Activated effector memory CD4-positive, alpha-beta T cell treated with Interleukin-2 at 50 U/mL for 16 hours (primary cell): ENCODE results near the gene EIF2S2.
A peak's percentile ranks its signal among the peaks of the same experiment; 100 is the strongest.

ENCODE experiments used
- DNase-seq: peaks from one replicate; pipeline ENCODE4 v3.0.0-alpha.2; 2020

The EIF2S2 gene

GRCh38 chr20:34085544-34086040, 26.5 kb downstream of the EIF2S2 start:
- DNase-seq, result no peak

- DNase-seq, result no peak
These were observed 27.7 kb downstream of the EIF2S2 start for GRCh38 chr20:34084227-34084923.

- no peak for DNase-seq
These were observed 28.3 kb downstream of the EIF2S2 start for GRCh38 chr20:34083781-34084180.

GRCh38 chr20:34083137-34083536, 28.9 kb downstream of the EIF2S2 start:
- no peak for DNase-seq

- DNase-seq, result no peak
These were observed 29.7 kb downstream of the EIF2S2 start for GRCh38 chr20:34082232-34082887.

GRCh38 chr20:34079818-34080217, 32.2 kb downstream of the EIF2S2 start:
- no peak for DNase-seq

GRCh38 chr20:34078540-34078939, 33.5 kb downstream of the EIF2S2 start:
- no peak for DNase-seq

GRCh38 chr20:34076952-34077351, 35.1 kb downstream of the EIF2S2 start:
- DNase-seq, result no peak

- no peak for DNase-seq
These were observed 36.4 kb downstream of the EIF2S2 start for GRCh38 chr20:34075647-34076046.

- no peak for DNase-seq
These were observed 37.8 kb downstream of the EIF2S2 start for GRCh38 chr20:34074101-34074760.

GRCh38 chr20:34072778-34073177, 39.3 kb downstream of the EIF2S2 start:
- no peak for DNase-seq

- DNase-seq, result no peak
These were observed 40.0 kb downstream of the EIF2S2 start for GRCh38 chr20:34072076-34072475.

- DNase-seq, result no peak
These were observed 41.2 kb downstream of the EIF2S2 start for GRCh38 chr20:34070859-34071258.

- DNase-seq, result no peak
These were observed 42.0 kb downstream of the EIF2S2 start for GRCh38 chr20:34070079-34070439.

GRCh38 chr20:34069341-34070078, 42.5 kb downstream of the EIF2S2 start:
- DNase-seq, result peak; percentile 28

- no peak for DNase-seq
These were observed 44.0 kb downstream of the EIF2S2 start for GRCh38 chr20:34068001-34068400.

GRCh38 chr20:34066476-34067090, 45.5 kb downstream of the EIF2S2 start:
- DNase-seq, result no peak

- DNase-seq, result no peak
These were observed 46.8 kb downstream of the EIF2S2 start for GRCh38 chr20:34065260-34065659.

- no peak for DNase-seq
These were observed 47.8 kb downstream of the EIF2S2 start for GRCh38 chr20:34064286-34064685.

- no peak for DNase-seq
These were observed 49.2 kb downstream of the EIF2S2 start for GRCh38 chr20:34062570-34063482.

- no peak for DNase-seq
These were observed 50.3 kb downstream of the EIF2S2 start for GRCh38 chr20:34061695-34062094.

GRCh38 chr20:34060970-34061369, 51.1 kb downstream of the EIF2S2 start:
- DNase-seq, result no peak
